ENCODE data around the gene AKR1A1.
A peak's percentile ranks its signal among the peaks of the same experiment; 100 is the strongest.
"Not testable (repeated sequence)": the region's sequence is repeated elsewhere in the genome, so short reads cannot be mapped to it uniquely, and the experiment has no call there.

Gene AKR1A1

GRCh38 chr1:45516036-45516435, 34.6 kb upstream of the AKR1A1 start:
- H3K4me3 ChIP-seq, result no peak overlapping the region
- no peak for DNase-seq
- H3K4me1 ChIP-seq, result peaks cover 0 to 32% (median 13%) of the 10 kb centered on the region in 4 donors
- TF ChIP-seq CTCF (IDR thresholded peaks at IDR 0.05), result no peak
- H3K27me3 ChIP-seq, result no peaks in the 10 kb centered on the region
- H3K36me3 ChIP-seq, result peaks cover 66 to 76% (median 68%) of the 10 kb centered on the region in 3 donors
- H3K27ac ChIP-seq, result no peak overlapping the region
- intact Hi-C loops (cut with DNase I; ENCODE audit: low total_unique reads), result no loop called here
- no peaks in the 10 kb centered on the region for H3K9me3 ChIP-seq

- intact Hi-C loops (cut with DNase I; ENCODE audit: low total_unique reads), result no loop called here
- no peak for TF ChIP-seq CTCF (IDR thresholded peaks at IDR 0.05)
- no peak for DNase-seq
- H3K4me1 ChIP-seq, result peaks cover 0 to 32% (median 13%) of the 10 kb centered on the region in 4 donors
- H3K9me3 ChIP-seq, result no peaks in the 10 kb centered on the region
- no peak overlapping the region for H3K4me3 ChIP-seq
- H3K27me3 ChIP-seq, result no peaks in the 10 kb centered on the region
- no peak overlapping the region for H3K27ac ChIP-seq
- H3K36me3 ChIP-seq, result peaks cover 62 to 71% (median 64%) of the 10 kb centered on the region in 3 donors
Observed at GRCh38 chr1:45516465-45516864, 34.2 kb upstream of the AKR1A1 start.

GRCh38 chr1:45518366-45518765, 32.3 kb upstream of the AKR1A1 start:
- DNase-seq; H3K27me3 ChIP-seq; intact Hi-C loops (cut with DNase I; ENCODE audit: low total_unique reads); H3K4me3 ChIP-seq; H3K9me3 ChIP-seq; H3K27ac ChIP-seq: not testable (repeated sequence)
- Histone ChIP-seq H3K4me1 (peaks cover 0 to 32% (median 15%) of the 10 kb centered on the region in 4 donors), H3K36me3 (peaks cover 43 to 52% (median 46%) of the 10 kb centered on the region in 3 donors)

- Histone ChIP-seq H3K27me3 (no peaks in the 10 kb centered on the region), H3K4me1 (peaks cover 0 to 32% (median 15%) of the 10 kb centered on the region in 4 donors), H3K9me3 (no peaks in the 10 kb centered on the region), H3K36me3 (peaks cover 38 to 47% (median 41%) of the 10 kb centered on the region in 3 donors), H3K4me3 (no peak overlapping the region), H3K27ac (peak overlapping the region in 1 of 2 donors; percentile 2)
- intact Hi-C loops (cut with DNase I; ENCODE audit: low total_unique reads), result no loop called here
- TF ChIP-seq CTCF (IDR thresholded peaks at IDR 0.05), result no peak
- DNase-seq, result no peak
Observed at GRCh38 chr1:45518910-45519309, 31.7 kb upstream of the AKR1A1 start.

- H3K9me3 ChIP-seq; DNase-seq; H3K27me3 ChIP-seq; intact Hi-C loops (cut with DNase I; ENCODE audit: low total_unique reads): not testable (repeated sequence)
- peaks cover 0 to 32% (median 15%) of the 10 kb centered on the region in 4 donors for H3K4me1 ChIP-seq
- peak overlapping the region in 1 of 2 donors; percentile 2 for H3K27ac ChIP-seq
- H3K36me3 ChIP-seq, result peaks cover 29 to 38% (median 32%) of the 10 kb centered on the region in 3 donors
- peak overlapping the region in 1 of 2 donors; percentile 8 for H3K4me3 ChIP-seq
Observed at GRCh38 chr1:45519774-45520173, 30.9 kb upstream of the AKR1A1 start.

- H3K4me3 ChIP-seq, result peak within 1 kb of the TSS; percentile 76 to 92
- H3K9me3 ChIP-seq, result no peaks in the 10 kb centered on the region
- peaks cover 12 to 19% (median 15%) of the 10 kb centered on the region in 3 donors for H3K36me3 ChIP-seq
- H3K27ac ChIP-seq, result peak within 1 kb of the TSS; percentile 88 to 97
- peak; percentile 96 to 98 for DNase-seq
- H3K4me1 ChIP-seq, result peaks cover 0 to 26% (median 14%) of the 10 kb centered on the region in 4 donors
- peak; percentile 19 to 24 for TF ChIP-seq CTCF (IDR thresholded peaks at IDR 0.05)
- no peaks in the 10 kb centered on the region for H3K27me3 ChIP-seq
- intact Hi-C loops (cut with DNase I; ENCODE audit: low total_unique reads), result no loop called here
Observed at GRCh38 chr1:45521413-45522323, 29.0 kb upstream of the AKR1A1 start, which contains the start of gene PRDX1. Gene PRDX1 (minus strand): TSS chr1:45521884. CDS start chr1:45519043, 2,841 bp downstream.
